K562 (cell line): ENCODE results near the gene CDKN1C. TPM values are rescaled to one million over a fixed set of nuclear protein-coding genes. Genes with fewer than 3 reads are reported as not detected.
A peak's percentile ranks its signal among the peaks of the same experiment; 100 is the strongest.

ENCODE experiments used
- CHCHD3 ChIP-seq: fragments of 250-450 bp; sonication (Bioruptor Pico); IDR thresholded peaks from 2 replicates; pipeline ENCODE4 v2.1.2; 2022; ENCODE audit warnings: mild to moderate bottlenecking
- ETV5 ChIP-seq: sonication (generic); formaldehyde crosslinking; IDR thresholded peaks from 2 replicates; pipeline ENCODE4 v1.4.0; 2020; ENCODE audit warnings: low read depth, mild to moderate bottlenecking, missing genetic modification reagents
- ETV6 ChIP-seq, 3 experiments: fragments of 150-350 bp in 1 of 3; sonication (generic) in 1 of 3; formaldehyde crosslinking in 1 of 3; IDR thresholded peaks; 2 replicates each; pipeline versions ENCODE4 v1.6.1 to v1.8.0; 2014 to 2022; ENCODE audit warnings: borderline replicate concordance in 2 of 3, low read depth in 2 of 3, antibody characterized with exemption in 1 of 3, low read length in 1 of 3, mild to moderate bottlenecking in 1 of 3, missing genetic modification reagents in 1 of 3
- FOS ChIP-seq: IDR thresholded peaks from 3 replicates; pipeline ENCODE4 v1.6.1; 2011; ENCODE audit not compliant: insufficient read length; ENCODE audit errors: extremely low read depth
- HNRNPL ChIP-seq: fragments of 200-400 bp; formaldehyde crosslinking; IDR thresholded peaks from 2 replicates; pipeline ENCODE4 v1.6.1; 2017; ENCODE audit warnings: low read depth, mild to moderate bottlenecking, low read length
- MTA3 ChIP-seq: fragments of 450-650 bp; formaldehyde crosslinking; IDR thresholded peaks from 2 replicates; pipeline ENCODE4 v1.6.1; 2017; ENCODE audit warnings: mild to moderate bottlenecking, borderline replicate concordance
- NFIC ChIP-seq: fragments of 450-650 bp; IDR thresholded peaks from 2 replicates; pipeline ENCODE4 v1.6.1; 2017; ENCODE audit warnings: mild to moderate bottlenecking, inconsistent platforms
- PTRF ChIP-seq: fragments of 450-650 bp; IDR thresholded peaks from 2 replicates; pipeline ENCODE4 v1.6.1; 2016; ENCODE audit warnings: mild to moderate bottlenecking, missing genetic modification characterization, missing compliant biosample characterization
- RB1 ChIP-seq: fragments of 450-650 bp; IDR thresholded peaks from 2 replicates; pipeline ENCODE4 v1.6.1; 2017; ENCODE audit warnings: low read depth, mild to moderate bottlenecking
- RFX5 ChIP-seq: IDR thresholded peaks from 2 replicates; pipeline ENCODE4 v1.6.1; 2011; ENCODE audit warnings: low read depth, mild to moderate bottlenecking, improper control_type of control experiment, low read length
- RNF2 ChIP-seq: sonication (generic); IDR thresholded peaks from 2 replicates; pipeline ENCODE4 v1.6.1; 2016
- SMARCA5 ChIP-seq: fragments of 450-650 bp; IDR thresholded peaks from 2 replicates; pipeline ENCODE4 v1.6.1; 2016
- SMC3 ChIP-seq: conservative IDR thresholded peaks from 2 replicates; pipeline ENCODE4 v1.6.1; 2011; ENCODE audit warnings: low read depth, low read length, improper control_type of control experiment; ENCODE audit not compliant: insufficient read depth
- TBL1XR1 ChIP-seq, 2 experiments: IDR thresholded peaks; 2 replicates each; pipeline ENCODE4 v1.6.1; 2012; ENCODE audit warnings: improper control_type of control experiment in 2 of 2, low read length in 2 of 2, mild to moderate bottlenecking in 1 of 2
- WHSC1 ChIP-seq: IDR thresholded peaks from one replicate; pipeline ENCODE4 v1.6.1; 2012; ENCODE audit warnings: low read length, control low read depth, inconsistent platforms
- ZNF23 ChIP-seq: fragments of 250-450 bp; sonication (Bioruptor Pico); IDR thresholded peaks from 2 replicates; pipeline ENCODE4 v1.4.0; 2020; ENCODE audit warnings: mild to moderate bottlenecking
- ZNF668 ChIP-seq: fragments of 250-450 bp; sonication (Bioruptor Pico); IDR thresholded peaks from 2 replicates; pipeline ENCODE4 v1.8.0; 2022; ENCODE audit warnings: mild to moderate bottlenecking, inconsistent platforms
- ZNF79 ChIP-seq: fragments of 250-450 bp; sonication (Bioruptor Pico); IDR thresholded peaks from 2 replicates; pipeline ENCODE4 v1.4.0; 2020; ENCODE audit warnings: low read depth, mild to moderate bottlenecking, moderate library complexity
- ZZZ3 ChIP-seq: fragments of 450-650 bp; IDR thresholded peaks from 2 replicates; pipeline ENCODE4 v1.6.1; 2016; ENCODE audit warnings: antibody characterized with exemption, mild to moderate bottlenecking, moderate library complexity
- polyA plus RNA-seq, 8 experiments: library from polyadenylated mRNA; depleted of rRNA in 4 of 8; stranded (reverse) in 5 of 8; unstranded in 3 of 8; fragments of >200 nt; fragmentation: Nextera tagmentation in 2 of 8; fragmentation: Illumina TruSeq in 1 of 8; extraction: Ambion mirVana in 2 of 8; extraction: Trizol in 1 of 8; gene quantifications; 2 replicates each; pipeline versions ENCODE4 v1.2.1 to v1.2.3, GENCODE V29; 2011 to 2014; ENCODE audit warnings: inconsistent platforms in 1 of 8, missing spikeins in 1 of 8
- total RNA-seq, 7 experiments: library from RNA; depleted of rRNA in 6 of 7; stranded (reverse); fragments of >200 nt in 6 of 7; fragmentation: Illumina TruSeq in 2 of 7; extraction: Trizol in 2 of 7; gene quantifications; 2 replicates each; pipeline versions ENCODE4 v1.2.1 to v1.2.3, GENCODE V29; 2011 to 2021; ENCODE audit warnings: low replicate concordance in 1 of 7
- TF ChIP-seq, protein P1 (sequence below): sonication (generic); formaldehyde crosslinking; IDR thresholded peaks from 2 replicates; pipeline ENCODE4 v1.8.0; 2022; ENCODE audit warnings: mild to moderate bottlenecking, low read depth, missing genetic modification reagents
- TF ChIP-seq, protein P2 (sequence below): fragments of 250-450 bp; sonication (Bioruptor Pico); IDR thresholded peaks from 2 replicates; pipeline ENCODE4 v1.8.0; 2021; ENCODE audit warnings: moderate library complexity, mild to moderate bottlenecking, inconsistent platforms
- TF ChIP-seq, protein P3 (sequence below): fragments of 200-800 bp; sonication (Bioruptor generic); IDR thresholded peaks from 2 replicates; pipeline ENCODE4 v1.6.1; 2016; ENCODE audit warnings: missing genetic modification characterization, missing compliant biosample characterization
- TF ChIP-seq, protein P4 (sequence below): sonication (generic); formaldehyde crosslinking; IDR thresholded peaks from 2 replicates; pipeline ENCODE4 v1.8.0; 2022; ENCODE audit warnings: mild to moderate bottlenecking, missing genetic modification reagents

CDKN1C gene
- total and polyA plus RNA-seq, 9 of the 15 experiments (the other 6 are each of a cell fraction or from before 2014, with no cell fraction given), result 2.8 to 21.1 (median 9.3) TPM

DNA sequence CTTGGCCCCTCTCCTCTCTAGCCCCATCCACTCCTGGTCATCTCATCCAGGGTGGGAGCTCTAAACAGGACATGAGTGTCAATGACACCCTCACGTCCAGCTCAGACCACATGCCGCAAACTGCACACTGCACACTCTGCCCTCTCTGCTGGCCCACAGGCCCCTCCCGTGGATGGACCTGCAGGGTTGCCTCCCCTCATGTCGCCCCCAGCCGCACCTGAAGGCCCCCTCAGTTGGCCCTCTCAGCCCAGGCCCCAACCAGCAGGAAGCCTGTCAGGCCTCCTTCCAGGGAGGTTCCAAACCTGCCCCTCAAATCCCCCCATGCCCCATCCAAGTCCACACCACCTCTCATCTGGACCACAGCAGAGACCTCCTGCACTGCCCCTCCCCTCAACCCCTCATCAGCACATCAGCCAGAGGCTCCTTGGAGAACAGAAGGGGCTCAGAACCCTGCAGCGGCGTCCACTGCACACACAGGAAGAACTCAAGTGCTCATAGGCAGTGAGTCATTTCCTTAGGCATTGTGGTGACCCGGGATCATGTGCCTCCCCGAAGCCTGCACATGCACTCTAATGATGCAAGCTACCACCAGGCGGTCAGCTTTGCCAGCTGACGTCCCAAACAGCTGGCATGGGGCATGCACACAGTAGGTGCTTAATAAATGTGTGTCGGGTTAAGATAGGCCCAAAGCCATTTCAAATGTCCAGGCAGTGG, 12.9 kb upstream of the CDKN1C start (continued):
- TF ChIP-seq CHCHD3 (CRISPR knock-in tag) (no peak), ZNF79 (CRISPR knock-in tag) (peak; percentile 36; the same call in 1 of the 2 replicates), HNRNPL (no peak), ZNF668 (CRISPR knock-in tag) (no peak), TBL1XR1 (IDR thresholded peaks at IDR 0.05; ENCODE audit: low read length in 2 of 2) (0 out of 4 replicates have a peak, but pooled peaks of 1 of the 2 experiments have one; percentile 14), RB1 (no peak), PTRF (tag) (no peak), MTA3 (no peak), ZZZ3 (no peak), ZNF23 (CRISPR knock-in tag) (no peak), SMARCA5 (no peak), RNF2 (peak; percentile 56; the same call in 1 of the 2 replicates), SMC3 (no peak), FOS (no peak), NFIC (no peak), RFX5 (no peak), ETV6 (IDR thresholded peaks at IDR 0.05; ENCODE audit: borderline replicate concordance in 1 of 2, low read depth in 2 of 2, low read length in 1 of 2) (no peak), ETV6 (CRISPR knock-in tag; IDR thresholded peaks at IDR 0.05; ENCODE audit: borderline replicate concordance) (peak; percentile 64; the same call in 1 of the 2 replicates), ETV5 (peak; percentile 85), WHSC1 (no peak)
- TF ChIP-seq, protein P1, sequence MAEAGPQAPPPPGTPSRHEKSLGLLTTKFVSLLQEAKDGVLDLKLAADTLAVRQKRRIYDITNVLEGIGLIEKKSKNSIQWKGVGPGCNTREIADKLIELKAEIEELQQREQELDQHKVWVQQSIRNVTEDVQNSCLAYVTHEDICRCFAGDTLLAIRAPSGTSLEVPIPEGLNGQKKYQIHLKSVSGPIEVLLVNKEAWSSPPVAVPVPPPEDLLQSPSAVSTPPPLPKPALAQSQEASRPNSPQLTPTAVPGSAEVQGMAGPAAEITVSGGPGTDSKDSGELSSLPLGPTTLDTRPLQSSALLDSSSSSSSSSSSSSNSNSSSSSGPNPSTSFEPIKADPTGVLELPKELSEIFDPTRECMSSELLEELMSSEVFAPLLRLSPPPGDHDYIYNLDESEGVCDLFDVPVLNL, result no peak; the same call in 1 of the 2 replicates
- TF ChIP-seq, protein P2, sequence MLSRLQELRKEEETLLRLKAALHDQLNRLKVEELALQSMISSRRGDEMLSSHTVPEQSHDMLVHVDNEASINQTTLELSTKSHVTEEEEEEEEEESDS (CRISPR knock-in tag), result no peak
- TF ChIP-seq, protein P3, sequence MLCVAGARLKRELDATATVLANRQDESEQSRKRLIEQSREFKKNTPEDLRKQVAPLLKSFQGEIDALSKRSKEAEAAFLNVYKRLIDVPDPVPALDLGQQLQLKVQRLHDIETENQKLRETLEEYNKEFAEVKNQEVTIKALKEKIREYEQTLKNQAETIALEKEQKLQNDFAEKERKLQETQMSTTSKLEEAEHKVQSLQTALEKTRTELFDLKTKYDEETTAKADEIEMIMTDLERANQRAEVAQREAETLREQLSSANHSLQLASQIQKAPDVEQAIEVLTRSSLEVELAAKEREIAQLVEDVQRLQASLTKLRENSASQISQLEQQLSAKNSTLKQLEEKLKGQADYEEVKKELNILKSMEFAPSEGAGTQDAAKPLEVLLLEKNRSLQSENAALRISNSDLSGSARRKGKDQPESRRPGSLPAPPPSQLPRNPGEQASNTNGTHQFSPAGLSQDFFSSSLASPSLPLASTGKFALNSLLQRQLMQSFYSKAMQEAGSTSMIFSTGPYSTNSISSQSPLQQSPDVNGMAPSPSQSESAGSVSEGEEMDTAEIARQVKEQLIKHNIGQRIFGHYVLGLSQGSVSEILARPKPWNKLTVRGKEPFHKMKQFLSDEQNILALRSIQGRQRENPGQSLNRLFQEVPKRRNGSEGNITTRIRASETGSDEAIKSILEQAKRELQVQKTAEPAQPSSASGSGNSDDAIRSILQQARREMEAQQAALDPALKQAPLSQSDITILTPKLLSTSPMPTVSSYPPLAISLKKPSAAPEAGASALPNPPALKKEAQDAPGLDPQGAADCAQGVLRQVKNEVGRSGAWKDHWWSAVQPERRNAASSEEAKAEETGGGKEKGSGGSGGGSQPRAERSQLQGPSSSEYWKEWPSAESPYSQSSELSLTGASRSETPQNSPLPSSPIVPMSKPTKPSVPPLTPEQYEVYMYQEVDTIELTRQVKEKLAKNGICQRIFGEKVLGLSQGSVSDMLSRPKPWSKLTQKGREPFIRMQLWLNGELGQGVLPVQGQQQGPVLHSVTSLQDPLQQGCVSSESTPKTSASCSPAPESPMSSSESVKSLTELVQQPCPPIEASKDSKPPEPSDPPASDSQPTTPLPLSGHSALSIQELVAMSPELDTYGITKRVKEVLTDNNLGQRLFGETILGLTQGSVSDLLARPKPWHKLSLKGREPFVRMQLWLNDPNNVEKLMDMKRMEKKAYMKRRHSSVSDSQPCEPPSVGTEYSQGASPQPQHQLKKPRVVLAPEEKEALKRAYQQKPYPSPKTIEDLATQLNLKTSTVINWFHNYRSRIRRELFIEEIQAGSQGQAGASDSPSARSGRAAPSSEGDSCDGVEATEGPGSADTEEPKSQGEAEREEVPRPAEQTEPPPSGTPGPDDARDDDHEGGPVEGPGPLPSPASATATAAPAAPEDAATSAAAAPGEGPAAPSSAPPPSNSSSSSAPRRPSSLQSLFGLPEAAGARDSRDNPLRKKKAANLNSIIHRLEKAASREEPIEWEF, result no peak
- TF ChIP-seq, protein P4, sequence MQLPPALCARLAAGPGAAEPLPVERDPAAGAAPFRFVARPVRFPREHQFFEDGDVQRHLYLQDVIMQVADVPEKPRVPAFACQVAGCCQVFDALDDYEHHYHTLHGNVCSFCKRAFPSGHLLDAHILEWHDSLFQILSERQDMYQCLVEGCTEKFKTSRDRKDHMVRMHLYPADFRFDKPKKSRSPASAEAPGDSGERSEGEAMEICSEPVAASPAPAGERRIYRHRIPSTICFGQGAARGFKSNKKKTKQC, result peak; percentile 89; the same call in 1 of the 2 replicates
